Renal cortex interstitium (tissue), 11 donors: Measurements from ENCODE around the gene CDCA7. TPM values are rescaled to one million over a fixed set of nuclear protein-coding genes. Genes with fewer than 3 reads are reported as not detected.
"Not testable (repeated sequence)": the region's sequence is repeated elsewhere in the genome, so short reads cannot be mapped to it uniquely, and the experiment has no call there.

ENCODE experiments used
- DNase-seq, 11 donors: peaks; one replicate each; pipeline ENCODE4 v3.0.0-alpha.2; 2013; ENCODE audit warnings: low read depth in 9 of 11, low spot score in 4 of 11; ENCODE audit errors: extremely low read depth in 1 of 11
- polyA plus RNA-seq, 3 donors: library from polyadenylated mRNA; unstranded; fragments of 120-200 nt; gene quantifications; one replicate each; pipeline ENCODE4 v1.2.1, GENCODE V29; 2013; ENCODE audit not compliant: insufficient read length in 3 of 3

The CDCA7 gene
- polyA plus RNA-seq, 3 donors, result 31.4 to 42.9 (median 39.8) TPM

DNA sequence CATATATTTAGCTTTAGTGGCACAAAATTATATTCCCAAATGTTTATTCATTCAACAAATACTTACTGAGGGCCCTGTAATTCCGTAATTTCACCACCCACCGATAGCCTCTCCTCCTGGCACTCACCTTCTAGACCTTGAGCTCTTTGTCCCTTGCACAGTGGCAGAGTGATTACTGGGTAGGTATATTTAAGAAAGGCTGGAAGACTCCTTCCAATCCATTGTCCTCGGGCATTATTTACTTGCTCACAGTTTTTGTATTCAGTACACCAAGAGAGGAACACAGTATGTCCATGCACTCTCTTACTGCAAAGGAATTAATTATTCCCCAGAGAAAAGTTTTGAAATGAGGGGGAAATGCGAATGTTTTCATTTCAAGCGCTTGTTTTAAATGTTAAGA, 1.1 kb upstream of the CDCA7 start:
- no peak for DNase-seq

DNA sequence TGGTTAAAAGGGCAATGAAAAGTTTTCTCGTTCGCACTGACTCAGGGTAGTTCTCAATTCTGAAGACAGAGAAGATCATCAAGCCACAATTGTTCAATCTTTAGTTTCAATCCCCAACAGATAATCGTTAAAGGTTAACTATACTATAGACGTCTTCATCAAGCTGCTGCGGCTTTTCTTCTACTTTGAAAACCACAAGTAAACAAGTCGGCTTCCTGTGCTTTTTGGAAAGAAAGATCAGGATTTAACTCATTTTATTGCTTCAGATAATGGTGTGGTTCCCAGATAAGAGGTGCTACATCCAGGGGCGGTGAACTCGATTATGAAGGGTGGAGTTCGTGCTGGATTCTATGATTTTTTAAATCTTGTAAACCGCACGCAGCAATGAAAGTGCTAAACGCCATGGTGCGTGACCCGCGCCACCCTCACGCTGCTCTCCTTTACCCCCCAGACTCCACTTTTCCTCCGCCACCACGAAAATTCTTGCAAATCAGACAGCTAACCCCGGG, 545 bp upstream of the CDCA7 start:
- DNase-seq, result peak in 1 of 11 donors; percentile 7

DNA sequence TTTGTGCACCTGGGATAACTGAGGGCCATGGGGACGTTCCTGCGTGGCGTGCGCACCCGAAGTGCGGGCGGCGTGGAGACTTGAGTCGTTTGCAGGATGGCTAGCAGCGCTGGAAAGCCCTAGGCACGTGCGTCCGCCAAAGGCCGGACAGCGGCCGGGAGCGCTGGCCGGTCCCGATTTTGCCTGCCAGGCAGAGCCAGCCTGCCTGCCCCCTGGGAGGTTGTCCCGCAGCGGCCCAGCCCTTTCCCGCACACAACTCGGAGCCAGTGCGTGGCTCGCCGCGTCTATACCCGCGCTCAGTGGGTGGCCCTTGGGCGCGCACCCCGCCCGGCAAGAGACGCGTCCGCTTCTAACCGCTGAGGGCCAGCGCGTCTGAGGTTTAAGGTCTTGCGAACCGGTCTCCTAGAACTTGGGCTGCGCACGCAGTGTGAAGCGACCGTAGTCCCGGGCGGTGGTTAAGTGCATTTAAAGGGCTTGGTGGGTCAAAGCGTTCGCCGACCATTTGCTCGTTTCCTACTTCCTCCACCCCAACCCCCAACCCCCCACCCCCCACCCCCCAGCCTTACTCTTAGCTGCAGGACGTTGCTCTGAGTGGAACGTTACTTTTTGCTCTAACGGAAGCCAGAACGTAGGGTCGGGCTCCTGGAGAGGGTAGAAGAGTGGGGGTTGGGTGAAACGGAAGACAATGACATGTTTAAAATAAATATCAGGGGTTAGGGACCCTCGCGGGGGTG, 627 bp downstream of the CDCA7 start:
- DNase-seq, result peak in 10 of 11 donors; percentile 10 to 45 (median 37)

DNA sequence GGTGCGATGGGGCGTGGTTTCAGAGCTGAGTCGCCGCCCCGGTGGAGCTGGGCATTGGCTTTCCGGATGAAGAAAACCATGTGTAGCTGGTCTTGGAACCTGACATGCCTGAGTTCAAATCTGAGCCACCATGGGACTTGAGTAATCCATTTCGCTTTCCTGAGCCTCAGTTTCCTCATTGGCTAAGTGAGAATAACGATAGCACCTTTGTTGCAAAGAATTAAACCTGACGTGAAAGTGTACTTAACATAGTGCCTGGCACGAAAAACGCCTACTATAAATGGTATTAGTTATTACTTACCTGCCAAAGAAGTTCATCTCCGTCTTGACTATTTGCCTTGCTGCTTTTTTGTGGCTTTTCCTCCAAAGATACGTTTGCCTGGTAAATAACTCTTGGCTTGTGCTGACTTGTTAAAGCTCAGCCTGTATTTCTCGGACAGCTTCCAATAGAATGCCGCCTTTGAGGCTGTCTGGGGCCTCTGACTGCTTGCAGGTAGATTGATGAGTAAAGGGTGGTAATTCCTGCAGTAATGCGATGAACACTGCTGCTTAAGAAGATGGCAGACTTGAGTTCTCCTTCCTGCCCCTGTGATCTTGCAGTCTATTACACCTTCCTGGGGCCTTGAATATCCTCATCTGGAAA, 1.3 kb downstream of the CDCA7 start:
- DNase-seq, result no peak

DNA sequence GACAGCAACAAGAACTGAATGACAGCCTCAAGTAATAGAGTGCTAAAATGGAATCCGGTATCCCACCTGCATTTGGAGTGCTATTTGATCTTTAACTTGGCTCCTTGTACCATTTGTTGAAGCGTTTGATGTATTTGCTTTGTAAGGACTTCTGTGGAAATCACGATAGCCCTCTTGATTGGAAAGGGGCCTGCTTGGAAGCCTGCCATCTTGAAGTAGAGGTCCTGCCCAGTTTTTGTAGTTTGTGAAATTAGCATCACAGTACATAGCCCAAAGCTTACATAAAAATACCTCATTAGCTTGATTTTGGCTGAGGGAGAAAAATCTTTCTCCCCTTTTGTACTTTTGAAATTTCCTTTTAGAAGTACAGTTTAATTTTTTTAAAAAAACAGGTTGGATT, 2.7 kb downstream of the CDCA7 start:
- no peak for DNase-seq

DNA sequence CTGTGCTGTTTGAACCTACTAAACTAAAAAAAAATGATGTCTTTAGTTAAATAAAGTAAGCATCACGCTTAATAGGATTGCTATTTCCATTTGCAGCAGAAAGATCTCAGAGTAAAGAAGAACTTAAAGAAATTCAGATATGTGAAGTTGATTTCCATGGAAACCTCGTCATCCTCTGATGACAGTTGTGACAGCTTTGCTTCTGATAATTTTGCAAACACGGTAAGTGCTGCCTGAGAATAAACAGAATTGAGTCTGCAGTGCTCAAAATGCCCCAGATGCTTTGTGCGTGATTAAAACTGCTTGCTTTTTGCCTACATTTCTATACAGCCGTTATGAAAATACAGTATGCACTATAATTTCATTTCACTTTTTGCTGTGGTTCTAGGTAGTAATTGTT, 3.9 kb downstream of the CDCA7 start:
- DNase-seq, result no peak

DNA sequence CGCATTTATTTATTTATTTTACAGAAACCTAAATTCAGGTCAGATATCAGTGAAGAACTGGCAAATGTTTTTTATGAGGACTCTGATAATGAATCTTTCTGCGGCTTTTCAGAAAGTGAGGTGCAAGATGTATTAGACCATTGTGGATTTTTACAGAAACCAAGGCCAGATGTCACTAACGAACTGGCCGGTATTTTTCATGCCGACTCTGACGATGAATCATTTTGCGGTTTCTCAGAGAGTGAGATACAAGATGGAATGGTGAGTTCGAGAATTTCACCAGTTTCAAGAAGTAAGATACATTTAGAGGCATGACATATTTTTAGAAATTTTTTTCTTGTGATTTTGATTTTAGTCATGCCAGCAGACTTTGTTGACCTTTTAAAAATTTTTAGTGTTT, 4.6 kb downstream of the CDCA7 start:
- DNase-seq, result no peak

DNA sequence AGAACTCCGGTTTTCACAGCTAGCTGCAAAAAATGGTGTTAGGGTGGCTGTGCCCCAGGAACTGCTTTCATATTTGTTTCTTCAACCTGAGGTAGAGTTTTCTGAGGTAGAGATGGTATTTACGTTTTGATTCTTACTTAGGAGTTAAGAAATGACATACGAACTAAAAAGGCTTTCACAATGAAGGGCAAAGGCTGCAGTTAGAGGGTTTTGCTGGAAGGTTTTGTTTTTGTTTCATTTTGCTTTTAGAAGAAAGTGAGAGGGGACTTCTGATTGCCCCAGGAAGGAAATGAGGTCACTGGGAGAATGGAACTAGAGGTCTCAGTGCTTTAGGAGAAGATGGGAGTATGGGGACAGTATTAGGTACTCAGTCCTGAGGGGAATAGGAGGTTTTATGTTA, 15.5 kb downstream of the CDCA7 start:
- no peak for DNase-seq

DNA sequence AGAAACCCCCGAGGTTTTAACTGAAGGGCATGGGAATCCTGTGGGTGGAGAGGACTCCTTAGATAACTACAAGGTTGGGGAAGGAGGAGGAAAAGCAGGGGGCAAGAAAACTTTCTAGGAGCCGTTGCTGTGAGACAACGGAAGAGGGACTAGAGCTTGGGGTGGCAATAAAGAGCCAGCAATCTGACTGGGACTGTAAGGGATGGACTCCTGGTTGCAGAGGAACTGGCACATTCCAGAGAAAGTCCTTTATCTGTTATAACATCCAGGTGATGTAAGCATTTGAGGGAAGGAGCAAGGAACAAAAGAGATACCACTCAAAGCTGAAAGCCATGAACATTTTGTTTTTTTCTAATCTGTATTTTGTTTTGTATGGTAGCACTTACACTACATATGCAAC, 16.4 kb downstream of the CDCA7 start:
- DNase-seq, result no peak

DNA sequence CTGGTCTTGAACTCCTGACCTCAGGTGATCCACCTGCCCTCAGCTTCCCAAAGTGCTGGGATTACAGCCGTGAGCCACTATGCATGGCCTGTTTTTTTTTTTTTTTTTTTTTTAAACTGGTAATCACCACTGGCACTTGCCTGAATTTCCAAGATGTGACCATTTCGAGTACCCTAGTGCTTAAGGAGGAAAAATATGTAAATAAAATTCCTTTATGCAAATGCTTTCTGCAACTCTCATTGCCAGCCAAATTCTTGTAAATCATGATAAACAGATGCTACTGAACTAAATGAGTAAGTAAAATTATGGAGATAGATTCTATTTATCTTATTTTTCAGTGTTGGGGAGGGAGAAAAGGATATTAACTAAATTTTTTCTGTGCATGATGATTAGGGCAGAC, 18.6 kb downstream of the CDCA7 start:
- no peak for DNase-seq

DNA sequence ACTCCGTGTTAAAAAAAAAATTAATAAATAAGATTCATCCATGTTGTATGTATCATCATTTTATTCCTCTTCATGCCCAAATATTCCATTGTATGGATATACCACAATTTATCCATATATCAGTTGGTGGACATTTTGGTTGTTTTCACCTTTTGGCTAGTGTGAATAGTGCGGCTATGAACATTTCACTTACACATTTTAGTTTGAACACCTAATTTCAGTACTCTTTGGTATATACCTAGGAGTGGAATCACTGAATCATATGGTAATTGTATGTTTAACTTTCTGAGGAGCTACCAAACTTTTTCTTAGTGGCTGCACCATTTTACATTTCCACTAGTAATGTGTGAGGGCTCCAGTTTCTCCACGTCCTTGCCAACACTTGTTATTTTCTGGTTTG, 20.0 kb downstream of the CDCA7 start:
- DNase-seq, result no peak

DNA sequence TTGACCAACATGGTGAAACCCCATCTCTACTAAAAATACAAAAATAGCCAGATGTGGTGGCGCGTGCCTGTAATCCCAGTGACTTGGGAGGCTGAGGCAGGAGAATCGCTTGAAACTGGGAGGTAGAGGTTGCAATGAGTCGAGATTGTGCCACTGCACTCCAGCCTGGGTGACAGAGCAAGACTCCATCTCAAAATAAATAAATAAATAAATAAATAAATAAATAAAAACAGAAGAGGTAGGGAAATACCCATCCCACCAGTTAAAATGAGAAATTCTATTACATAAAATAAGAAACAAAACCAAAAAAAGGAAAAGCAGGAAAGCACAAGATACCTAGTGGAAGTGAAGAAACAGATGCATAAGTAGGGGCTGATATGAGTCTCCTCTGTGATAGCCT, 30.9 kb downstream of the CDCA7 start:
- DNase-seq, result not testable (repeated sequence)

DNA sequence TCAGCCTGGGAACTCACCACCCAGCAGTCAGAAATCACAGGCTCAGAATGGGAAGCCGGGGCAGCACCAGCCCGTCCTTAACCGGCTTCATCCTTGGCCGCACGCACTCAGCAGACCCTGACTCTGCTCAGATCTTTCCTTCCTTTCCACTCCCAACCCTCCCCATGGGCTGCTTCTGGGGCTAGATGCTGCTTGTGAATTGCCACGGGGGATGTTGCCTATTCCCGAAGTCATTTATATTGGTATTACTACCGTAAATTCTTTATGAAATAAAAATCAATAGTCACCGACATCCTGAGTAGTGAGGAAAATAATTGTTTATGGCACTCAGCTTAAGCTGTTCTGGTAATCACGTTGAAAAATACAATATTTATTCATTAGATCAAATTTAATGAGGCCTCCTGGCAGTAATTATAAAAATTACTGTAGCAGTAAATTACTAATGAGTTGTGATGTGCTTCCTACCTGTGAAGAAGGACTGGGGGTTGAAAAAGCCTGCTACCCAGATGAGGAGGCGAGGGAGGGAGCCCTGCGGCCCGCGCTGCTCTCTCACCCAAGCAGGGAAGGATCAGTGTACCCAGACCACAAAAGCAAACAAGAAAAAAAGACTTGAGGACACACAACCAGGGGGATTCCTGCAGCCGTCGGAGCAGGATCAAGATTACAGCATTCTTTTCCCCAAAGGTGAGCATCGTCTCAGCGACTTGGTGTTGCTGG, 31.5 kb downstream of the CDCA7 start:
- DNase-seq, result peak in 2 of 11 donors; percentile 26 to 31

DNA sequence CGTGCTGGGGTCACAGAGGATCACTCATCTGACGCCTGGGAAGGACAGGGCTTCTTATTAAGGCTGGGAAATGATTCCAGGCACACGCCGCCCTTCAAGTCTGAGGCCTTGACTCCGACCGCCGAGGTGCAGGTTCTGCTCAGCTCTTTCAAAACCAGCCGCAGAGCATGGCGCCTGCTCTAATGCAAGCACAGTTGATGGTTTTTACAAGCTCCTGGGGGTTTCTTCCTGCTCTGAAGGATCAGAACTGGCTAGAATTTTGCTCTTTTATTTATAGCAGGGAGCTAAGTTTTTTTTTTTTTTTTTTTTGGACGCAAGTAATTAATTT, 32.0 kb downstream of the CDCA7 start:
- DNase-seq, result peak in 1 of 11 donors; percentile 15

DNA sequence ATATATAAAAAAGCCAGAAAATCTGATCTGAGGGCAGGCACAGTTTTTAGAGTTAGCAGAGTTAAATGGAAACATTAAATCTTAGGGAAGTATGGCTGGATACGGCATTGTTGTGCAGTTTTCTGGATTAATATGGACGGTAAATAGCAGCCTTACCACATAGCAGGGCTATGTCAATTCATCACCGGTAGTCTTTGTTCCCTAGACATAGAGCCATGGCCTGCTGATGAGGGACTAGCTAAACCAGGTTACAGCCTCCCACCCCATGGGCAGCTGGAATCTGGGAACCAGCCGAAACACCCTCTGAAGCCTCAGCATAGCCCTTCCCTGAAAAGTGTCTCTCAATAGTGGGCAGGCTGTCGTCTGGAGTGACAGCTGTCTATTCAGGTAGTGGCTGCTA, 32.4 kb downstream of the CDCA7 start:
- no peak for DNase-seq

DNA sequence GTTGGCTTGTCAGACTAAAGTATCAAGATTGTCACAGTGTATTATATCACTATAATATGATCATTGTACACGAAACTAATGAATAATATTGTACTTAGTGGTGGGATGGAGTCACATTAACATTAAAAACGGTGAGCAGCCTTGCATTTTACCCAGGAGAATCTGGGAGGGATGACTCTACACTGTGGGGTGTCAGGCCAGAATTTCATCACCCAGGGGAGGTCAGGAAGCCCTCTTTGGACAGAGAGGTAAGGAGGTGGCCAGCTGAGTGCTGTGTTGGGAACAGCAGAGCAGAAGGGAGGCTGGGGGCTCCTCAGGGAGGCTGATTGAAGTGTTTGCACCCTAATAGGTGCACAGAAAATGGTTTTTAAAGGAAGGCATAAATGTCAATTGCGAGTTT, 33.0 kb downstream of the CDCA7 start:
- DNase-seq, result no peak

DNA sequence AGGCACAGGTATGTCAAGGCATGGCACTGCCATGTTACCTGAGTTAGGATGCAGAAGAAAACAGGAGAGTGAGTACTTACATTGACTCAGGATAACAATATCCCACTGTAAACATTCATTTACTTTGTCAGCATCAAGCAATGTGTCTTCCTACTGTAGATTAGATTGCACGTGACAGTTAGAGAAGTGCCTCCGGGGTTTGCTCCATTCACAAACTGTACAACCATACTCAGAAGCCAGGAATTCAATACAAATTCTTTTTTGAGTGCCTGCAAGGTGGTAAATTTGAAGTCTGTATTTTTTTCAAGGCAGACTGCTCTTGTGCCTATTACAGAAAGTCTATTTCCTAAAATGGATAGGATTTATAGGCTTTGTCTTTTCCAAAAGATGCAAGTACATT, 34.1 kb downstream of the CDCA7 start:
- DNase-seq, result no peak

DNA sequence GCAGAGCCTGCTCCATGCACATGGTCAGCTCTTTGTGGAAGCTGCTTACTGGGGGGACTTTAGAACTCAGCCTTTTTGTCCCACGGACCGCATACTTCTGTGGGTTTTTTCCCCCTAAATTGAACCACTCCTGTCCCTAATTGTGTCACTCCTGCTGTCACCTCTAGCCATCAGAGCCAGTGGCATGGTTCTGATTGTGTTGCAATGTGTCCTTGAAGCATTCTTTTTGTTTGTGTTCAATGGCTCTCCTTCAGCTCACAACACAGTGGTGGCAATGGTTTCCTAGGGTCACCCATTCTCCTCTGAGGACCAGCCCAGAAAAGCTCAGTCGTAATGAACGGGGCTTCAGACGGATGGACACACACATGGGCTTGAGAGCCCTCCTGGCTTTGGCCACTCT, 35.4 kb downstream of the CDCA7 start:
- no peak for DNase-seq

DNA sequence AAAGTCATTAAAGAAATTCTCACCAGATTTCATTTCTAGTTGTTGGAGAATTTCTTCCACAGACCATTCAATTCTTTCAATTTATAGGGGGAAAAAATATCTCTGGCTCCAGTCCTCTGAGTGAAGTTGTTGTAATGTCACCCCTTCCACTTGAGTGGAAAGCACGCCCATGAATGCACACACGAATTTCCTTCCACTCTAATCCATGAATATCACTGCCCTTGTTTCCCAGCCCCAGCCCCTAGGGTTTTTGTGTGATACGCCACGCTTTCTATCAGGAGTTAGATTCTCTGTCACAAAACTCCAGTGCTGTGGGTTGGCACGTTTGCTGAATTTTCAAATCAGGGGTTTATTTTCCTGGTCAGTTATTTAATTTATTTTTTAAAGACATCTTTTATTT, 38.1 kb downstream of the CDCA7 start:
- no peak for DNase-seq

DNA sequence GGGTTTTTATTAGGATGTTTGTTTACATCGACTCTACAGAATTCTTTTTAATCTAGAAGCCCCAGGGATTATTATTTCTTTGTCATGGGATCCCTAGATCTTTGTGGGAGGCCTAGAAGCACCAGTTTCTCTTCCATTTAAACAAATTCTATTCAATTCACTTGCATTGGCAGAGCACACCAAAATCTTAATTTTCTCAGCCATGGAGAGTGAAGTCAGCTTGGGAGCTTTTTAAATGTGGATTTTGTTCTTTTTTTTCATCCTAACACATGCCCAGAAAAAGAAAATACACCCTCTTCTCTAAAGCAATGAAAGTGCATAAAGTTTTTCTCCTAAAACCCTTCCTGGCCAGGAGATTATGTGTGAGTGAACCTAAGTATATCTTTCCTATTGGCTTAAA, 38.5 kb downstream of the CDCA7 start:
- no peak for DNase-seq
